A549 (cell line): Measurements from ENCODE around the gene DHX16. TPM values are rescaled to one million over a fixed set of nuclear protein-coding genes. Genes with fewer than 3 reads are reported as not detected.

Source experiments
- ATAC-seq, 2 experiments: fragments of 200-7000 bp in 1 of 2; fragments of >200 bp in 1 of 2; cut with Nextera tagmentation in 1 of 2; cut with Tn5 transposase in 1 of 2; 3 replicates each; pipeline versions ENCODE4 v1.8.0 to v1.9.1; 2018 to 2020; ENCODE audit warnings: mild to moderate bottlenecking in 1 of 2, moderate library complexity in 1 of 2
- CTCF ChIA-PET: fragments of 300-600 bp; sonication (Branson Sonifier 250); formaldehyde crosslinking; extraction: SDS; loops from one replicate; lab custom pipeline; 2021; ENCODE audit warnings: antibody characterized with exemption, inconsistent platforms; lab: Yijun Ruan, JAX
- POLR2A ChIA-PET: fragments of 350-600 bp; formaldehyde crosslinking; extraction: SDS; loops from one replicate; lab custom pipeline; 2021; ENCODE audit warnings: antibody characterized with exemption, inconsistent platforms; lab: Yijun Ruan, JAX
- DNase-seq, 2 experiments: peaks; one replicate each; pipeline versions ENCODE4 v3.0.0 to v3.0.0-alpha.2; 2011 to 2016; ENCODE audit warnings: low read depth in 1 of 2, low spot score in 1 of 2
- FAIRE-seq: peaks from 2 replicates; lab custom pipeline; 2011; peaks lifted over from hg19 to GRCh38; lab: Jason Lieb, UNC
- H3K27ac ChIP-seq, 2 experiments: fragments of >200 bp; sonication (Bioruptor Twin); formaldehyde crosslinking; 3 replicates each; pipeline ENCODE4 v1.5.1; 2016 to 2017
- H3K4me1 ChIP-seq: fragments of >200 bp; sonication (Bioruptor Twin); formaldehyde crosslinking; 3 replicates; pipeline ENCODE4 v1.6.1; 2016
- H3K4me2 ChIP-seq: fragments of >200 bp; sonication (Bioruptor Twin); formaldehyde crosslinking; 3 replicates; pipeline ENCODE4 v1.6.1; 2016
- H3K4me3 ChIP-seq: fragments of >200 bp; sonication (Bioruptor Twin); formaldehyde crosslinking; 3 replicates; pipeline ENCODE4 v1.5.1; 2016
- H3K9me3 ChIP-seq: fragments of >200 bp; sonication (Bioruptor Twin); formaldehyde crosslinking; 3 replicates; pipeline ENCODE4 v1.6.1; 2016
- CBX2 ChIP-seq: fragments of 200-600 bp; sonication (generic); IDR thresholded peaks from 2 replicates; pipeline ENCODE4 v1.6.1; 2016; ENCODE audit warnings: low read depth, mild to moderate bottlenecking, borderline replicate concordance
- CBX8 ChIP-seq: fragments of 200-600 bp; sonication (generic); IDR thresholded peaks from 2 replicates; pipeline ENCODE4 v1.6.1; 2016
- CEBPB ChIP-seq, 2 experiments: fragments of >200 bp in 1 of 2; sonication (Bioruptor Twin) in 1 of 2; formaldehyde crosslinking in 1 of 2; IDR thresholded peaks; 2 replicates each; pipeline ENCODE4 v1.6.1; 2012 to 2016
- CHD2 ChIP-seq: fragments of 150-350 bp; IDR thresholded peaks from 2 replicates; pipeline ENCODE4 v1.6.1; 2014; ENCODE audit warnings: low read length; ENCODE audit not compliant: partially characterized antibody
- CHD4 ChIP-seq: fragments of 200-600 bp; sonication (generic); IDR thresholded peaks from 2 replicates; pipeline ENCODE4 v1.6.1; 2016; ENCODE audit warnings: antibody characterized with exemption, mild to moderate bottlenecking, borderline replicate concordance
- EHF ChIP-seq: fragments of 250-450 bp; sonication (Bioruptor Pico); IDR thresholded peaks from 2 replicates; pipeline ENCODE4 v1.5.0; 2020; ENCODE audit warnings: mild to moderate bottlenecking
- EP300 ChIP-seq, 2 experiments: fragments of >200 bp; sonication (Bioruptor Twin); formaldehyde crosslinking; IDR thresholded peaks; 2 replicates in 1 of 2; 3 replicates in 1 of 2; pipeline ENCODE4 v1.6.1; 2016 to 2017
- FOXS1 ChIP-seq: fragments of 250-450 bp; sonication (Bioruptor Pico); IDR thresholded peaks from 2 replicates; pipeline ENCODE4 v1.5.0; 2020; ENCODE audit warnings: mild to moderate bottlenecking, moderate library complexity
- GATA3 ChIP-seq: IDR thresholded peaks from 2 replicates; pipeline ENCODE4 v1.6.1; 2012; ENCODE audit warnings: borderline replicate concordance
- HDAC2 ChIP-seq: fragments of 200-600 bp; sonication (generic); IDR thresholded peaks from 2 replicates; pipeline ENCODE4 v1.6.1; 2016
- HOXA7 ChIP-seq: fragments of 250-450 bp; sonication (Bioruptor Pico); IDR thresholded peaks from 2 replicates; pipeline ENCODE4 v1.5.0; 2020; ENCODE audit warnings: mild to moderate bottlenecking, moderate library complexity
- HOXB5 ChIP-seq: fragments of 250-450 bp; sonication (Bioruptor Pico); IDR thresholded peaks from 2 replicates; pipeline ENCODE4 v1.5.0; 2020; ENCODE audit warnings: mild to moderate bottlenecking, moderate library complexity
- KDM1A ChIP-seq: fragments of 200-600 bp; sonication (generic); IDR thresholded peaks from 2 replicates; pipeline ENCODE4 v1.6.1; 2016; ENCODE audit warnings: low read depth, mild to moderate bottlenecking
- MAZ ChIP-seq: fragments of 150-350 bp; IDR thresholded peaks from 2 replicates; pipeline ENCODE4 v1.6.1; 2014; ENCODE audit warnings: antibody characterized with exemption, low read depth, low read length, borderline replicate concordance
- MYC ChIP-seq: IDR thresholded peaks from 2 replicates; pipeline ENCODE4 v1.6.1; 2012; ENCODE audit warnings: mild to moderate bottlenecking, inconsistent platforms, low read length, improper control_type of control experiment, borderline replicate concordance
- NFE2L2 ChIP-seq: fragments of 150-350 bp; conservative IDR thresholded peaks from 2 replicates; pipeline ENCODE4 v1.6.1; 2014; ENCODE audit warnings: low read length
- NR3C1 ChIP-seq: fragments of >200 bp; sonication (Bioruptor Twin); formaldehyde crosslinking; IDR thresholded peaks from 3 replicates; pipeline ENCODE4 v1.6.1; 2017
- PHF8 ChIP-seq: fragments of 200-600 bp; sonication (generic); IDR thresholded peaks from 2 replicates; pipeline ENCODE4 v1.6.1; 2016; ENCODE audit warnings: low read depth, mild to moderate bottlenecking, antibody characterized with exemption, moderate library complexity, borderline replicate concordance
- POLR2A ChIP-seq: IDR thresholded peaks from 2 replicates; pipeline ENCODE4 v1.6.1; 2012; ENCODE audit warnings: mild to moderate bottlenecking, low read length
- RAD21 ChIP-seq, 2 experiments: fragments of >200 bp in 1 of 2; sonication (Bioruptor Twin) in 1 of 2; formaldehyde crosslinking in 1 of 2; IDR thresholded peaks in 1 of 2; conservative IDR thresholded peaks in 1 of 2; 2 replicates in 1 of 2; 3 replicates in 1 of 2; pipeline ENCODE4 v1.6.1; 2012 to 2018; ENCODE audit warnings: inconsistent platforms in 1 of 2
- RARB ChIP-seq: fragments of 250-450 bp; sonication (Bioruptor Pico); IDR thresholded peaks from 2 replicates; pipeline ENCODE4 v1.8.0; 2021; ENCODE audit warnings: mild to moderate bottlenecking, moderate library complexity
- RCOR1 ChIP-seq: fragments of 150-350 bp; IDR thresholded peaks from 2 replicates; pipeline ENCODE4 v1.6.1; 2014; ENCODE audit warnings: antibody characterized with exemption, low read length, low read depth
- RFX5 ChIP-seq: fragments of 450-650 bp; IDR thresholded peaks from 2 replicates; pipeline ENCODE4 v1.7.1; 2014; ENCODE audit warnings: antibody characterized with exemption, mild to moderate bottlenecking, moderate library complexity
- RNF2 ChIP-seq: fragments of 200-600 bp; sonication (generic); IDR thresholded peaks from 2 replicates; pipeline ENCODE4 v1.6.1; 2016; ENCODE audit warnings: low read depth, mild to moderate bottlenecking, antibody characterized with exemption, moderate library complexity, borderline replicate concordance
- SREBF2 ChIP-seq: fragments of 450-650 bp; IDR thresholded peaks from 2 replicates; pipeline ENCODE4 v1.6.1; 2014; ENCODE audit warnings: mild to moderate bottlenecking, moderate library complexity
- TFCP2L1 ChIP-seq: fragments of 250-450 bp; sonication (Bioruptor Pico); IDR thresholded peaks from 2 replicates; pipeline ENCODE4 v1.5.0; 2021; ENCODE audit warnings: mild to moderate bottlenecking
- ZC3H11A ChIP-seq: fragments of 450-650 bp; IDR thresholded peaks from 2 replicates; pipeline ENCODE4 v1.6.1; 2014; ENCODE audit warnings: antibody characterized with exemption, mild to moderate bottlenecking
- ZSCAN20 ChIP-seq: fragments of 250-450 bp; sonication (Bioruptor Pico); IDR thresholded peaks from 2 replicates; pipeline ENCODE4 v1.8.0; 2022; ENCODE audit warnings: mild to moderate bottlenecking, moderate library complexity
- WGBS: methylation state at CpG from one replicate; pipeline ENCODE4 v1.1.6; 2017; ENCODE audit errors: missing lambda C conversion rate; 5-methylcytosine and 5-hydroxymethylcytosine counted together
- polyA plus RNA-seq, 4 experiments: library from polyadenylated mRNA; depleted of rRNA in 3 of 4; stranded (reverse); fragments of >200 nt; fragmentation: RNase III in 1 of 4; extraction: RNeasy Plus Mini Kit Qiagen cat#74134 plus additional on column Dnase treatment in 1 of 4; gene quantifications; 2 replicates in 3 of 4; 3 replicates in 1 of 4; pipeline ENCODE4 v1.2.3, GENCODE V29; 2011 to 2017
- TF ChIP-seq, protein P1 (sequence below): IDR thresholded peaks from 2 replicates; pipeline ENCODE4 v1.6.1; 2012; ENCODE audit warnings: low read depth, borderline replicate concordance
- TF ChIP-seq, protein P2 (sequence below): IDR thresholded peaks from 2 replicates; pipeline ENCODE4 v1.6.1; 2012
- TF ChIP-seq, protein P3 (sequence below): fragments of 250-450 bp; sonication (Bioruptor Pico); IDR thresholded peaks from 2 replicates; pipeline ENCODE4 v1.5.0; 2020; ENCODE audit warnings: low read depth, mild to moderate bottlenecking, moderate library complexity

Gene DHX16
- polyA plus RNA-seq, 2 of the 4 experiments (the other 2 are of a cell fraction), result 31.6 TPM

DNA sequence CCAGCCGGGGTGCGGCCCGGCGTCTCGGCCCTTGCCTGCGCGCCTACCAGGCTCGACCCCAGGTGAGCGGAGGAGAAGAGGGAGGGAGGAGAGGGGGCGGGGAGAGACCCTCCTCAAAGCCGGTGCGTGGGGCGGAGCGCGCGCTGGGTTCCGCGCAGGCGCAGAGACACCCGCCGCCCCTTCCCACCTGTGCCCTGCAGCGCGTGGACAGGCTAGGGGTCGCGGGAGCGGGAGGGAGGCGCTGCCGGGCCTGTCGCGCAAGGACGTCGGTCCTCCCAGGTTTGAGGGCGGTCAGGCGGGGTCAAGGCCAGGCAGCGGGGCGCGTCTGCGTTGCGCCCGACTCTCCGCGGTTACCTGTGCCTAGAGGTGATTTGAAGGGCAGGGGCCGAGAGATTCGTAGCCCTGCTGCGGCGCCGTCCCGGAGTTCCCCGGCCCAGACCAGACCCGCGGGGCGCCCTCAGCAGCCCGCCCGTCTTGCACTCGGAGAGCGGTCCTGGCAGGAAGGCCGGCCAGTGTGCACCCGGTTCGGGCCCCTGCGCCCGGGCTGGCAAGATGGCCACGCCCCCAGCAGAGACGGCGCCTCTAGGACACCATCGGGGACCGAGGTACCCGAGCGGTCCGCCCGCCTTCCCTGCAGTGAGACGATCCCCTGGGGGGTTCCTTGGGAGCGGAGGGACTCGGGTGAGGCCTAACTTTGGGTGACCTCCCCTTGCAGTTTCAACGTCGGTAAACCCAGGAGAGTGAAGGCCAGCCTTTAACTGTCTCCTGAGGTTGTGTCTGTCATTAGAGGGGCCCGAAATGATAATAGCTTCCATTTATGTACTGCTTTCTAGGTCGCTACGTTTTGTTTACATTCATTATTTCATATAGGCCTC lies 25.3 kb downstream of the DHX16 start (continued):
- no peak for TF ChIP-seq RFX5

DNA sequence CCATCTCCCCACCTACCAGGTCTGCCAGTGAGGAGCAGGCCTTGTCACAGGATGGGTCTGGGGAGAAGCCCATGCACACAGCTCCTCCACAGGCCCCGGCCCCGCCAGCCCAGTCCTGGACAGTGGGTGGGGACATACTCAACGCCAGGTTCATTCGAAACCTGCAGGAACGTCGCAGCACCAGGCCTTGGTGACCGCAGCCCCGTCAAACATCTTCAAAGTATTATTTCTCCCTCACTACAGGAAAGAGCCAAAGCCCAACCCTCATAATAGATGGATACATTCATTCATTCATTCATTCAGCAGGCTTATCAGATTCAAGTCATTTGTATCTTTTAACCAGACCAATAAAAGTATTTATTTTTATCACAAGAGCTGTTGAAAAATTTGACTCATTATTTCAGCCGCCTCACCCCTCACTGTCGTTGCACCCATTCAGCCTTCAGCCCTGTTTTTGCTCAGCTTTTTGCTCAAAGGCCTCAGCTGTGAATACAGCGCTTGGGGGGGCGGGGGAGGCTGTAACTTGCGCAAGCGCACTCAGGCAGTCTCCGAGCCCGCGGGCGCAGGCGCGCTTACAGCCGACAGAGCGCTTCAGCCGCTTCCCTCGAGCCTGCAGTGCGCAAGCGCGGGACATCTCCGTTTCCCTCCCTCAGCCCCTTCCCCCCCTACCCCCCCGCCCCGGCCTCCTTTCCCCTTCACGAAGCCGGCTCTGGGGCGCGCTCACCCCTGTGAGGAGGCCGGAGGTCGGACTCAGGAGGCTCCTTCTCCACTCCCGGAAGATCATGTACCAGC lies 26.2 kb downstream of the DHX16 start, which contains the start of gene C6orf136:
Gene C6orf136, plus strand, starts transcription at position 684 of the 792 bp plus-strand sequence. Its CDS starts 99 bp downstream, at position 783.
- H3K4me3 ChIP-seq, result peak within 1 kb of the TSS; percentile 72
- ATAC-seq (peak; percentile 86 to 89), FAIRE-seq (no peak), DNase-seq (peak; percentile 85 to 93)
- peak within 1 kb of the TSS; percentile 71 for H3K4me2 ChIP-seq
- CTCF ChIA-PET, result interaction anchor here (0.6 kb wide), 1 partner anchor 11 kb away, joined by 3 read pairs; no protein-coding TSS in a partner anchor
- H3K9me3 ChIP-seq, result no peaks in the 10 kb centered on the region
- WGBS, result 31% methylated on average over 18 of the region's 37 CpGs
- peak within 1 kb of the TSS; percentile 88 to 97 for H3K27ac ChIP-seq
- POLR2A ChIA-PET, result interaction anchor here (1.0 kb wide), 1 partner anchor 29 kb away, joined by 4 read pairs; the partner anchor contains the start of genes MRPS18B and PPP1R10
- H3K4me1 ChIP-seq, result peaks cover 9% of the 10 kb centered on the region
- TF ChIP-seq KDM1A, result no peak
- no peak for TF ChIP-seq CBX2
- no peak for TF ChIP-seq HOXA7
- no peak for TF ChIP-seq RAD21 (conservative IDR thresholded peaks at IDR 0.05 in 1 of 2, IDR thresholded peaks at IDR 0.05 in 1 of 2)
- TF ChIP-seq MAZ, result no peak
- TF ChIP-seq RCOR1, result no peak
- TF ChIP-seq MYC, result no peak
- TF ChIP-seq FOXS1 (CRISPR knock-in tag), result no peak
- TF ChIP-seq EP300 (IDR thresholded peaks at IDR 0.05), result no peak
- no peak for TF ChIP-seq CHD2
- TF ChIP-seq, protein P1, sequence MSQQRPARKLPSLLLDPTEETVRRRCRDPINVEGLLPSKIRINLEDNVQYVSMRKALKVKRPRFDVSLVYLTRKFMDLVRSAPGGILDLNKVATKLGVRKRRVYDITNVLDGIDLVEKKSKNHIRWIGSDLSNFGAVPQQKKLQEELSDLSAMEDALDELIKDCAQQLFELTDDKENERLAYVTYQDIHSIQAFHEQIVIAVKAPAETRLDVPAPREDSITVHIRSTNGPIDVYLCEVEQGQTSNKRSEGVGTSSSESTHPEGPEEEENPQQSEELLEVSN, result no peak
- no peak for TF ChIP-seq CHD4
- TF ChIP-seq GATA3, result no peak
- TF ChIP-seq, protein P2, sequence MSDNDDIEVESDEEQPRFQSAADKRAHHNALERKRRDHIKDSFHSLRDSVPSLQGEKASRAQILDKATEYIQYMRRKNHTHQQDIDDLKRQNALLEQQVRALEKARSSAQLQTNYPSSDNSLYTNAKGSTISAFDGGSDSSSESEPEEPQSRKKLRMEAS, result no peak
- TF ChIP-seq SREBF2, result no peak
- TF ChIP-seq EHF (CRISPR knock-in tag), result no peak
- TF ChIP-seq TFCP2L1 (CRISPR knock-in tag), result no peak
- TF ChIP-seq POLR2A, result no peak
- TF ChIP-seq PHF8, result no peak

DNA sequence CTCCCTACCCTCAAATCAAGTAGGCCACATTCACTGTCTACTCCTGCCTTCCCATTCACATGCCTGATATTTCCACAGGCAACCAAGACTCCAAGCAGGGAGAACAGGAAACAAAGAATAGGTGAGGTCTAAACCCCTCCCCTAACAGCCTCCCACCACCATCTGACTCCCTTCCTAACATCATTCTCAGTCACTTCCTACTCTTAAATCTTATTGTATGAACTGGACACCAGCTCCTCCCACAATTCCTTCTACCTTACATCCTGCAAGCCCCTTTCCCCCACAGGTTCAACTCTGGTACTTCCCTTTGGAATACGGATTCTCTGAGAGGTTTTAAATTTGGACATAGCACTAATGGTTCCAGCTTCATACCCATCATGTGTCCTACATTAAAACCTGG lies 26.8 kb downstream of the DHX16 start:
- peaks cover 9% of the 10 kb centered on the region for H3K4me1 ChIP-seq
- FAIRE-seq (no peak), DNase-seq (no peak), ATAC-seq (no peak)
- TF ChIP-seq RARB (no peak), CBX8 (no peak), FOXS1 (CRISPR knock-in tag) (no peak), SREBF2 (no peak), ZC3H11A (no peak), CHD2 (no peak), PHF8 (no peak), NFE2L2 (no peak), HOXB5 (CRISPR knock-in tag) (no peak), NR3C1 (no peak), KDM1A (no peak), CEBPB (IDR thresholded peaks at IDR 0.05) (no peak), HDAC2 (no peak), ZSCAN20 (CRISPR knock-in tag) (no peak), CBX2 (no peak), RNF2 (no peak)
- TF ChIP-seq, protein P3, sequence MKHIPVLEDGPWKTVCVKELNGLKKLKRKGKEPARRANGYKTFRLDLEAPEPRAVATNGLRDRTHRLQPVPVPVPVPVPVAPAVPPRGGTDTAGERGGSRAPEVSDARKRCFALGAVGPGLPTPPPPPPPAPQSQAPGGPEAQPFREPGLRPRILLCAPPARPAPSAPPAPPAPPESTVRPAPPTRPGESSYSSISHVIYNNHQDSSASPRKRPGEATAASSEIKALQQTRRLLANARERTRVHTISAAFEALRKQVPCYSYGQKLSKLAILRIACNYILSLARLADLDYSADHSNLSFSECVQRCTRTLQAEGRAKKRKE (CRISPR knock-in tag), result no peak
- 90% methylated on average over 1 of the region's 1 CpG for WGBS
- no peak overlapping the region for H3K4me3 ChIP-seq
- POLR2A ChIA-PET, result no interaction called here
- H3K27ac ChIP-seq, result no peak overlapping the region
- CTCF ChIA-PET, result interaction anchor here (1.5 kb wide), 1 partner anchor 20 kb away, joined by 4 read pairs; the partner anchor contains the start of gene ATAT1
- no peaks in the 10 kb centered on the region for H3K9me3 ChIP-seq
- H3K4me2 ChIP-seq, result peak overlapping the region; percentile 71; the same call in 1 of the 3 replicates
